Breast epithelium (tissue), 3 donors: ENCODE results near the gene KPNA3.
"Not testable (repeated sequence)": the region's sequence is repeated elsewhere in the genome, so short reads cannot be mapped to it uniquely, and the experiment has no call there.

ENCODE experiments used
- POLR2A ChIP-seq: fragments of 450-650 bp; IDR thresholded peaks from one replicate; pipeline ENCODE4 v1.6.1; 2016; ENCODE audit warnings: antibody characterized with exemption, mild to moderate bottlenecking, moderate library complexity
- POLR2AphosphoS5 ChIP-seq, 3 donors: sonication (generic); formaldehyde crosslinking; IDR thresholded peaks; one replicate each; pipeline ENCODE4 v1.6.1; 2017; ENCODE audit warnings: antibody characterized with exemption in 3 of 3
- TF ChIP-seq, protein P1 (sequence below), 3 donors: fragments of 450-650 bp; IDR thresholded peaks; one replicate each; pipeline ENCODE4 v1.5.1; 2016 to 2017; ENCODE audit warnings: antibody characterized with exemption in 3 of 3, mild to moderate bottlenecking in 3 of 3, moderate library complexity in 3 of 3

DNA sequence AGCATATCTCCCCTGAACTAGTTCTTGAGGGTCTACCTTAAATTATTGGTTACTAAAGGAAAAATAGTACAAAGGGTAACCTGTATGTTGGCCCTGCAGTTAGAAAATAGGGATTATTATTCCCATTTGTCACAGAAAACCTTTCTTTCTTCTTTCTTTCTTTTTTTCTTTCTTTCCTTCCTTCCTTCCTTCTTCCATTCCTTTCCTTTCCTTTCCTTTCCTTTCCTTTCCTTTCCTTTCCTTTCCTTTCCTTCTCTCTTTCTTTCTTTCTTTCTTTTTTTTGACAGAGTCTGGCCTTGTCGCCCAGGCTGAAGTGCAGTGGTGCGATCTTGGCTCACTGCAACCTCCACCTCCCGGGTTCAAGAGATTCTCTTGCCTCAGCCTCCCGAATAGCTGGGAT lies 23.6 kb upstream of the KPNA3 start:
- TF ChIP-seq, protein P1, sequence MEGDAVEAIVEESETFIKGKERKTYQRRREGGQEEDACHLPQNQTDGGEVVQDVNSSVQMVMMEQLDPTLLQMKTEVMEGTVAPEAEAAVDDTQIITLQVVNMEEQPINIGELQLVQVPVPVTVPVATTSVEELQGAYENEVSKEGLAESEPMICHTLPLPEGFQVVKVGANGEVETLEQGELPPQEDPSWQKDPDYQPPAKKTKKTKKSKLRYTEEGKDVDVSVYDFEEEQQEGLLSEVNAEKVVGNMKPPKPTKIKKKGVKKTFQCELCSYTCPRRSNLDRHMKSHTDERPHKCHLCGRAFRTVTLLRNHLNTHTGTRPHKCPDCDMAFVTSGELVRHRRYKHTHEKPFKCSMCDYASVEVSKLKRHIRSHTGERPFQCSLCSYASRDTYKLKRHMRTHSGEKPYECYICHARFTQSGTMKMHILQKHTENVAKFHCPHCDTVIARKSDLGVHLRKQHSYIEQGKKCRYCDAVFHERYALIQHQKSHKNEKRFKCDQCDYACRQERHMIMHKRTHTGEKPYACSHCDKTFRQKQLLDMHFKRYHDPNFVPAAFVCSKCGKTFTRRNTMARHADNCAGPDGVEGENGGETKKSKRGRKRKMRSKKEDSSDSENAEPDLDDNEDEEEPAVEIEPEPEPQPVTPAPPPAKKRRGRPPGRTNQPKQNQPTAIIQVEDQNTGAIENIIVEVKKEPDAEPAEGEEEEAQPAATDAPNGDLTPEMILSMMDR (IDR thresholded peaks at IDR 0.05) = not testable (repeated sequence)
- TF ChIP-seq POLR2A; POLR2AphosphoS5 (IDR thresholded peaks at IDR 0.05): not testable (repeated sequence)
